Thoracic aorta (tissue), 2 donors: ENCODE results near the gene ZNF423. TPM values are rescaled to one million over a fixed set of nuclear protein-coding genes. Genes with fewer than 3 reads are reported as not detected.

Source experiments
- ATAC-seq: fragments of 150-250 bp; one replicate; pipeline ENCODE4 v1.8.0; 2017; ENCODE audit warnings: low read depth; ENCODE audit not compliant: insufficient number of reproducible peaks, low FRiP score
- DNase-seq: peaks from one replicate; pipeline ENCODE4 v3.0.0-alpha.2; 2020; ENCODE audit warnings: low spot score
- H3K27ac ChIP-seq, 2 donors: fragments of 200-600 bp; sonication (generic); 1 replicate in 1 of 2; 2 replicates in 1 of 2; pipeline ENCODE4 v1.5.1; 2016; ENCODE audit warnings: mild to moderate bottlenecking in 2 of 2, moderate library complexity in 2 of 2
- H3K27me3 ChIP-seq: fragments of 200-600 bp; sonication (generic); replicated peaks from 2 replicates; pipeline ENCODE4 v1.6.0; 2016; ENCODE audit warnings: mild to moderate bottlenecking; ENCODE audit not compliant: insufficient read depth
- H3K36me3 ChIP-seq: fragments of 200-600 bp; sonication (generic); one replicate; pipeline ENCODE4 v1.5.1; 2016
- H3K4me1 ChIP-seq, 2 donors: fragments of 200-600 bp; sonication (generic); 1 replicate in 1 of 2; 2 replicates in 1 of 2; pipeline versions ENCODE4 v1.5.1 to v1.6.0; 2016; ENCODE audit warnings: low read depth in 2 of 2, mild to moderate bottlenecking in 1 of 2; ENCODE audit not compliant: control insufficient read depth in 1 of 2
- H3K4me3 ChIP-seq: fragments of 200-600 bp; sonication (generic); 2 replicates; pipeline ENCODE4 v1.5.1; 2016; ENCODE audit warnings: mild to moderate bottlenecking
- H3K9me3 ChIP-seq: fragments of 200-600 bp; sonication (generic); 2 replicates; pipeline ENCODE4 v1.5.1; 2016
- CTCF ChIP-seq: fragments of 200-600 bp; sonication (generic); IDR thresholded peaks from one replicate; pipeline ENCODE4 v1.5.1; 2019; ENCODE audit warnings: antibody characterized with exemption
- total RNA-seq, 2 donors: library from RNA; depleted of rRNA; stranded (reverse); fragments of >200 nt; gene quantifications; one replicate each; pipeline versions ENCODE4 v1.1.0 to v1.2.3, GENCODE V29; 2016

ZNF423 gene
- total RNA-seq, 2 donors from 2014 or later = 16.2 to 22.9 TPM

DNA sequence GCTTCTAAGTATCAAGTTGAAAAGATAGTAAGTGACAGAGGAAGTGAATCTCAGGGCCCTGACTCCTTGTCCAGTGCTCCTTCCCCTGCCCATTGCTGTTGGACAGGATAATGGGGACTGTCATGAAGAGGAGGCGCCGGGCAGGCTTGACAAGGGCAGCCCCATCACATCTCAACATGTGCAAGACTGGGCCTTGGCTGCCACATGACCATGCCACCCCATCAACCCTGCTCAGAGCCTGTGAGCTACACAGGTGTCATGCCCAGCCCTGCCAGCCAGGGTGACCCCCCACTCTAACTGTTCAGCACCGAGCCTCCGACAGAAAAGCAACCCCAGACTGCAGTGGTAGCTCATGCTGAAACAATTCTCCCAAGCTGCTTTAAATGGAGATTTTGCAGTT lies 310.7 kb downstream of the ZNF423 start:
- no peak for ATAC-seq
- Histone ChIP-seq H3K36me3 (no peaks in the 10 kb centered on the region), H3K9me3 (no peaks in the 10 kb centered on the region), H3K4me1 (peaks cover 0 to 1% of the 10 kb centered on the region in 2 donors), H3K27me3 (no peaks in the 10 kb centered on the region), H3K4me3 (no peak overlapping the region), H3K27ac (no peak overlapping the region)
- DNase-seq = no peak
- TF ChIP-seq CTCF = no peak

DNA sequence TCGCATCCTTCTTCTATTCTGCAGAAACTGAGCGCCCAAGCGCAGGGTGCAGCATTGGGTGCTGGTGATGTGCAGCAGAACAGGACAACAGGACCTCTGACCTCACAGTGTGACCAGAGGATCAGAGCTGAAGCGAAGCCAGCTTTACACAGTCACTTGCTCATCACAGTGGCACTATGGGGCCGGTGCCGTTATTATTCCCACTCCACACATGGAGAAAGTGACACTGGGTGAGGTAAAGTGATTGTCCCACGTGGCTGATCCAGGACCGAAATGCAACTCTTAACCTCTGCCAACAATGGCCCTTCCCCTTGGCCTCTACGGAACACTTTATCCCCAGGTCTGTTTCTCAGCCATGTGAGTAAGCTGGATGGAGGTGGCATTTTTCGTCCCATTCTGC lies 311.1 kb downstream of the ZNF423 start:
- ATAC-seq = no peak
- H3K4me3 ChIP-seq = no peak overlapping the region
- H3K27me3 ChIP-seq = no peaks in the 10 kb centered on the region
- peaks cover 0 to 6% of the 10 kb centered on the region in 2 donors for H3K4me1 ChIP-seq
- no peak for DNase-seq
- no peaks in the 10 kb centered on the region for H3K36me3 ChIP-seq
- no peak overlapping the region for H3K27ac ChIP-seq
- no peaks in the 10 kb centered on the region for H3K9me3 ChIP-seq
- no peak for TF ChIP-seq CTCF

DNA sequence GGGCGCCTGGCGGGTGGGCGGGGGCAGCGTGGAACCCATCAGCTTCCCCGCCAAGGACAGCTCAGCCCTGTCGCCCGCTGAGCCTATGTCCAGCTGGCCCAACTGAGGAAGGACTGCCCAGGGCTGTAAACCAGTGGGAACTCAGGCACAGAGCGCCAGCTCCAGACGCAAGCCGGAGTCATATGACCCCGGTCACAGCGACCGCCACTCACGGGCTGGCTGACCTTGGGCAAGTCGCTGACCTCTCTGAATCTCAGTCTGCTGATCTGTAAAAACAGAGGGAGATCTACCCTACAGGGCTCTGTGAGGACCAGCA lies 312.3 kb downstream of the ZNF423 start:
- Histone ChIP-seq H3K4me1 (peaks cover 0 to 18% of the 10 kb centered on the region in 2 donors), H3K9me3 (no peaks in the 10 kb centered on the region), H3K4me3 (no peak overlapping the region), H3K36me3 (no peaks in the 10 kb centered on the region), H3K27ac (no peak overlapping the region), H3K27me3 (no peaks in the 10 kb centered on the region)
- TF ChIP-seq CTCF = no peak
- no peak for DNase-seq
- no peak for ATAC-seq

GRCh38 chr16:49542946-49543630 lies 312.8 kb downstream of the ZNF423 start:
- Histone ChIP-seq H3K27ac (no peak overlapping the region), H3K9me3 (no peaks in the 10 kb centered on the region), H3K27me3 (no peaks in the 10 kb centered on the region), H3K36me3 (no peaks in the 10 kb centered on the region), H3K4me1 (peaks cover 0 to 23% of the 10 kb centered on the region in 2 donors), H3K4me3 (no peak overlapping the region)
- ATAC-seq = no peak
- no peak for TF ChIP-seq CTCF
- no peak for DNase-seq

DNA sequence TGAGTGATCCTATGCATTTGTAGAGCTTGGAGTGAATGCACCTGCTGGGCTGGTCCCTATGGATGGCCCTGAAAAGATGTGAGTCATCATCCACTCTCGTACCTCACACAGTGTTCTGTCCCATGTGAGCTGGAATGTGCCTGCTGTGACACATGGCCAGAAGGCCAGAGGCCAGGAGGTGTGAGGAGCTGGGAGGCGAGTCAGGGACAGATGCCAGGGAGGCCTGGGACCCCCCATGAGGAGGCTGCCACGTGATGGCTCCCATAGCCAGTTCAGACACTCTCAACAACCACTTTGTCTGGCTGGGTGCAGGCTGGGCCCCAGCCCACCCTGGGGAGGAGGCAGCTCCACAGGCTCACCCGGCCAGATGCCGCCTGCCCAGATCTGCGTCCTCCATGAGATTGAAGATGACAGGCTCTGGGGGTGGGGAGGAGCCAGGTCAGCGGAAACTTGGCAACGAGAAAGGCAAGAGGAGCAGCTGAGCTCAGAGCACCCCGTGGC lies 313.5 kb downstream of the ZNF423 start:
- H3K4me1 ChIP-seq = peaks cover 3 to 28% of the 10 kb centered on the region in 2 donors
- TF ChIP-seq CTCF = no peak
- no peaks in the 10 kb centered on the region for H3K27me3 ChIP-seq
- no peak overlapping the region for H3K27ac ChIP-seq
- no peaks in the 10 kb centered on the region for H3K36me3 ChIP-seq
- no peaks in the 10 kb centered on the region for H3K9me3 ChIP-seq
- DNase-seq = no peak
- ATAC-seq = no peak
- H3K4me3 ChIP-seq = no peak overlapping the region
